ENCODE results near the gene CHST15. TPM values are rescaled to one million over a fixed set of nuclear protein-coding genes. Genes with fewer than 3 reads are reported as not detected.

The CHST15 gene
- total and polyA plus RNA-seq, 4 donors, result 4.5 to 43.8 (median 25.0) TPM

GRCh38 chr10:124030492-124031110, 62.8 kb downstream of the CHST15 start:
- H3K27ac ChIP-seq (ENCODE audit: low read depth in 1 of 2, low read length in 2 of 2), result no peak overlapping the region
- intact Hi-C loops (cut with DNase I), result no loop called here
- WGBS, 2 donors, result 97 to 98% methylated on average over 15 of the region's 15 CpGs
- DNase-seq, result peak; percentile 32 to 38
- no peaks in the 10 kb centered on the region for H3K36me3 ChIP-seq (ENCODE audit: control insufficient read depth in 1 of 2, insufficient read depth in 2 of 2, low read length in 1 of 2)
- ATAC-seq (ENCODE audit: low FRiP score), result no peak
- no peaks in the 10 kb centered on the region for H3K4me1 ChIP-seq (ENCODE audit: control insufficient read depth in 1 of 2, insufficient read depth in 2 of 2, low read length in 2 of 2)
- no peaks in the 10 kb centered on the region for H3K9me3 ChIP-seq (ENCODE audit: control insufficient read depth, low read length)
- no peaks in the 10 kb centered on the region for H3K27me3 ChIP-seq (ENCODE audit: control insufficient read depth in 1 of 2, insufficient read depth in 2 of 2, low read length in 1 of 2)
- H3K4me3 ChIP-seq (ENCODE audit: low read length in 2 of 2), result no peak overlapping the region

DNA sequence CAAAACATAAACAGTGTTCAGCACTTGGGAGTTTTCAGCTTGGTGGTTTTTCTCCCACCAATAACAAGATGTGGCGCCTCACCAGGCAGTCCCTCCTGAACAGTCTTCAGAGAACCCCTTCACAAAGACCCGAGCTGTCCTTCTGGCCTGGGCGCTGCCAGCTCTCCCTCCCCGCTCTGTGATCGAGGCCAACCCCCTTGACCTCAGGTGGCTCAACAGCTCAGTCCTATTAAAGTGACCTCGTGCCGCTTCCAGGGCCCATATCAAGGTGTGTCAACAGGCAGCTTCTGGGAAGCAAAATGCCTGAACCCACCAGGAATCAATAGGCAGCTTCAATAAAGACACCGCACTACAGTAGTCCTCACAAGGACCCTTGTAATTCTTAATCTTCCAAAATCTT, 63.3 kb downstream of the CHST15 start:
- Histone ChIP-seq H3K4me1 (ENCODE audit: control insufficient read depth in 1 of 2, insufficient read depth in 2 of 2, low read length in 2 of 2) (no peaks in the 10 kb centered on the region), H3K27ac (ENCODE audit: low read depth in 1 of 2, low read length in 2 of 2) (no peak overlapping the region), H3K4me3 (ENCODE audit: low read length in 2 of 2) (no peak overlapping the region), H3K27me3 (ENCODE audit: control insufficient read depth in 1 of 2, insufficient read depth in 2 of 2, low read length in 1 of 2) (no peaks in the 10 kb centered on the region), H3K9me3 (ENCODE audit: control insufficient read depth, low read length) (no peaks in the 10 kb centered on the region), H3K36me3 (ENCODE audit: control insufficient read depth in 1 of 2, insufficient read depth in 2 of 2, low read length in 1 of 2) (no peaks in the 10 kb centered on the region)
- ATAC-seq (ENCODE audit: low FRiP score) (no peak), DNase-seq (peak in 1 of 2 donors; percentile 48)
- WGBS, 2 donors, result 95 to 99% methylated on average over 8 of the region's 8 CpGs
- intact Hi-C loops (cut with DNase I), result no loop called here

DNA sequence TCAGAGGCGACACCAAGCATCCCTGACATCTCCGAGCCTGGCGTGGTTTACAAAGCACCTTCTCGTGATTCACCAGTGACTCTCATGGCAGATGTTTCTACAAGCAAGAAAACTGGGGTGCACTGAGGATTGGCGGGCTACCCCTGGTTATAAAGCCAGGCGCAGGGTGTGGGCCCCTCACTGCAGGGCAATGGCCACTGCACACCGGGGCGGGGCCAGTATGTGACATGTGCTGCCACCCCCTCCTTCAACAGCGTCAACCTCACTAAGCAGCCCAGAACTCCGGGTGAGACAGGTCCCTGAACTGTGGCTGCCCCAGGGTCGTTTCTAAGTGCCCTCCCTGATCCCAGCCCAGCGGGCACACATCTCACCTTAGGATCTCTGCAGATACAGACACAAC, 63.8 kb downstream of the CHST15 start:
- H3K4me1 ChIP-seq (ENCODE audit: control insufficient read depth in 1 of 2, insufficient read depth in 2 of 2, low read length in 2 of 2), result no peaks in the 10 kb centered on the region
- H3K4me3 ChIP-seq (ENCODE audit: low read length in 2 of 2), result no peak overlapping the region
- H3K27ac ChIP-seq (ENCODE audit: low read depth in 1 of 2, low read length in 2 of 2), result no peak overlapping the region
- ATAC-seq (ENCODE audit: low FRiP score) (no peak), DNase-seq (peak in 1 of 2 donors; percentile 33)
- WGBS, 2 donors, result 91 to 94% methylated on average over 12 of the region's 12 CpGs
- intact Hi-C loops (cut with DNase I), result loop anchor here (5.0 to 10.0 kb wide), 5 partner anchors 63 to 358 kb away; partner anchors contain the start of gene CHST15 (in 1 of the 2)
- no peaks in the 10 kb centered on the region for H3K36me3 ChIP-seq (ENCODE audit: control insufficient read depth in 1 of 2, insufficient read depth in 2 of 2, low read length in 1 of 2)
- no peaks in the 10 kb centered on the region for H3K27me3 ChIP-seq (ENCODE audit: control insufficient read depth in 1 of 2, insufficient read depth in 2 of 2, low read length in 1 of 2)
- no peaks in the 10 kb centered on the region for H3K9me3 ChIP-seq (ENCODE audit: control insufficient read depth, low read length)

- WGBS, 2 donors, result 91 to 94% methylated on average over 14 of the region's 14 CpGs
- Histone ChIP-seq H3K4me3 (ENCODE audit: low read length in 2 of 2) (no peak overlapping the region), H3K27ac (ENCODE audit: low read depth in 1 of 2, low read length in 2 of 2) (no peak overlapping the region), H3K27me3 (ENCODE audit: control insufficient read depth in 1 of 2, insufficient read depth in 2 of 2, low read length in 1 of 2) (no peaks in the 10 kb centered on the region), H3K36me3 (ENCODE audit: control insufficient read depth in 1 of 2, insufficient read depth in 2 of 2, low read length in 1 of 2) (no peaks in the 10 kb centered on the region), H3K9me3 (ENCODE audit: control insufficient read depth, low read length) (no peaks in the 10 kb centered on the region), H3K4me1 (ENCODE audit: control insufficient read depth in 1 of 2, insufficient read depth in 2 of 2, low read length in 2 of 2) (no peaks in the 10 kb centered on the region)
- intact Hi-C loops (cut with DNase I), result loop anchor here (5.0 to 10.0 kb wide), 5 partner anchors 63 to 358 kb away; partner anchors contain the start of gene CHST15 (in 1 of the 2)
- ATAC-seq (ENCODE audit: low FRiP score) (no peak), DNase-seq (peak; percentile 12 to 62)
These were observed 64.5 kb downstream of the CHST15 start for GRCh38 chr10:124028700-124029480.

GRCh38 chr10:124027651-124028050, 65.7 kb downstream of the CHST15 start:
- H3K27ac ChIP-seq (ENCODE audit: low read depth in 1 of 2, low read length in 2 of 2), result no peak overlapping the region

GRCh38 chr10:124027031-124027611, 66.3 kb downstream of the CHST15 start:
- no peaks in the 10 kb centered on the region for H3K9me3 ChIP-seq (ENCODE audit: control insufficient read depth, low read length)
- peak in 1 of 2 donors; percentile 14 for DNase-seq
- H3K27me3 ChIP-seq (ENCODE audit: control insufficient read depth in 1 of 2, insufficient read depth in 2 of 2, low read length in 1 of 2), result no peaks in the 10 kb centered on the region
- intact Hi-C loops (cut with DNase I), result loop anchor here (5.0 to 10.0 kb wide), 5 partner anchors 65 to 360 kb away; partner anchors contain the start of gene CHST15 (in 1 of the 2)
- H3K36me3 ChIP-seq (ENCODE audit: control insufficient read depth in 1 of 2, insufficient read depth in 2 of 2, low read length in 1 of 2), result no peaks in the 10 kb centered on the region
- no peak overlapping the region for H3K27ac ChIP-seq (ENCODE audit: low read depth in 1 of 2, low read length in 2 of 2)
- whole genome bisulfite sequencing, 2 donors, result 35 to 45% methylated on average over 12 of the region's 12 CpGs
- H3K4me1 ChIP-seq (ENCODE audit: control insufficient read depth in 1 of 2, insufficient read depth in 2 of 2, low read length in 2 of 2), result no peaks in the 10 kb centered on the region
- H3K4me3 ChIP-seq (ENCODE audit: low read length in 2 of 2), result no peak overlapping the region
- ATAC-seq (ENCODE audit: low FRiP score), result no peak

More at GRCh38 chr10:124027651-124028050, 65.7 kb downstream of the CHST15 start:
- H3K27me3 ChIP-seq (ENCODE audit: control insufficient read depth in 1 of 2, insufficient read depth in 2 of 2, low read length in 1 of 2), result no peaks in the 10 kb centered on the region
- DNase-seq (peak in 1 of 2 donors; percentile 43), ATAC-seq (ENCODE audit: low FRiP score) (no peak)
- H3K36me3 ChIP-seq (ENCODE audit: control insufficient read depth in 1 of 2, insufficient read depth in 2 of 2, low read length in 1 of 2), result no peaks in the 10 kb centered on the region
- no peak overlapping the region for H3K4me3 ChIP-seq (ENCODE audit: low read length in 2 of 2)
- 83 to 84% methylated on average over 9 of the region's 9 CpGs for WGBS, 2 donors
- no peaks in the 10 kb centered on the region for H3K9me3 ChIP-seq (ENCODE audit: control insufficient read depth, low read length)
- no peaks in the 10 kb centered on the region for H3K4me1 ChIP-seq (ENCODE audit: control insufficient read depth in 1 of 2, insufficient read depth in 2 of 2, low read length in 2 of 2)
- intact Hi-C loops (cut with DNase I), result loop anchor here (5.0 to 10.0 kb wide), 5 partner anchors 65 to 360 kb away; partner anchors contain the start of gene CHST15 (in 1 of the 2)

DNA sequence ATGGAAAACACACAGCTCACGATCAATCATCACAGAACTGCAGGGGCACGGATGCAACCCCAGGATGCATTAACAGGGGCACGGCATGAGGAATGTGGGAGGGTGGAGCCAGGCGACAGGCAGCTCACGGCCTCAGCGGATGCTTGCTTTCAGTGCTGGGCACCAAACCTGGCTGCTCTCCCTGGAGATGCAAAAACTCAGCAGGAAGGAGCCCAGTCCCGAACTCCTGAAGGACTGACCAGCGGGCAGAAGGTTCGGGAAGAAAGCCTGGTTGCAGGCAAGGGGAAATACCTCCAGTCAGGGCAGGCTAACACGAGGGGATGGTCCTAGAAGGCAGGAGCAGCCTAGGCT, 66.8 kb downstream of the CHST15 start:
- intact Hi-C loops (cut with DNase I), result loop anchor here (1.0 to 10.0 kb wide), 6 partner anchors 66 to 363 kb away; partner anchors contain the start of gene CHST15 (in 1 of the 2)
- Histone ChIP-seq H3K4me3 (ENCODE audit: low read length in 2 of 2) (no peak overlapping the region), H3K36me3 (ENCODE audit: control insufficient read depth in 1 of 2, insufficient read depth in 2 of 2, low read length in 1 of 2) (no peaks in the 10 kb centered on the region), H3K4me1 (ENCODE audit: control insufficient read depth in 1 of 2, insufficient read depth in 2 of 2, low read length in 2 of 2) (no peaks in the 10 kb centered on the region), H3K9me3 (ENCODE audit: control insufficient read depth, low read length) (no peaks in the 10 kb centered on the region), H3K27me3 (ENCODE audit: control insufficient read depth in 1 of 2, insufficient read depth in 2 of 2, low read length in 1 of 2) (no peaks in the 10 kb centered on the region), H3K27ac (ENCODE audit: low read depth in 1 of 2, low read length in 2 of 2) (no peak overlapping the region)
- whole genome bisulfite sequencing, 2 donors, result 44 to 61% methylated on average over 10 of the region's 10 CpGs
- DNase-seq, result peak in 1 of 2 donors; percentile 72
- ATAC-seq (ENCODE audit: low FRiP score), result no peak

GRCh38 chr10:124025660-124026588, 67.5 kb downstream of the CHST15 start:
- Histone ChIP-seq H3K27ac (ENCODE audit: low read depth in 1 of 2, low read length in 2 of 2) (no peak overlapping the region), H3K9me3 (ENCODE audit: control insufficient read depth, low read length) (no peaks in the 10 kb centered on the region), H3K4me1 (ENCODE audit: control insufficient read depth in 1 of 2, insufficient read depth in 2 of 2, low read length in 2 of 2) (no peaks in the 10 kb centered on the region), H3K36me3 (ENCODE audit: control insufficient read depth in 1 of 2, insufficient read depth in 2 of 2, low read length in 1 of 2) (no peaks in the 10 kb centered on the region), H3K27me3 (ENCODE audit: control insufficient read depth in 1 of 2, insufficient read depth in 2 of 2, low read length in 1 of 2) (no peaks in the 10 kb centered on the region), H3K4me3 (ENCODE audit: low read length in 2 of 2) (no peak overlapping the region)
- WGBS, 2 donors, result 41 to 44% methylated on average over 13 of the region's 13 CpGs
- DNase-seq (peak in 1 of 2 donors; percentile 59), ATAC-seq (ENCODE audit: low FRiP score) (peak; percentile 61)
- intact Hi-C loops (cut with DNase I), result loop anchor here (1.0 to 10.0 kb wide), 6 partner anchors 66 to 363 kb away; partner anchors contain the start of gene CHST15 (in 1 of the 2)
